GM12878 (cell line): ENCODE data around the gene HK1. TPM values are rescaled to one million over a fixed set of nuclear protein-coding genes. Genes with fewer than 3 reads are reported as not detected.

Experiments used
- ATF7 ChIP-seq: fragments of 450-650 bp; IDR thresholded peaks from 2 replicates; pipeline ENCODE4 v1.6.1; 2016; ENCODE audit warnings: low read depth, mild to moderate bottlenecking
- BMI1 ChIP-seq: fragments of 450-650 bp; IDR thresholded peaks from 2 replicates; pipeline ENCODE4 v1.6.1; 2016; ENCODE audit warnings: mild to moderate bottlenecking, moderate library complexity, borderline replicate concordance
- E4F1 ChIP-seq: fragments of 450-650 bp; IDR thresholded peaks from 2 replicates; pipeline ENCODE4 v1.6.1; 2018; ENCODE audit warnings: borderline replicate concordance, mild to moderate bottlenecking; ENCODE audit not compliant: partially characterized antibody
- HCFC1 ChIP-seq: fragments of 150-350 bp; IDR thresholded peaks from 2 replicates; pipeline ENCODE4 v1.6.1; 2014; ENCODE audit warnings: low read length
- MEF2B ChIP-seq: fragments of 450-650 bp; IDR thresholded peaks from 2 replicates; pipeline ENCODE4 v1.6.1; 2018; ENCODE audit warnings: mild to moderate bottlenecking, moderate library complexity; ENCODE audit not compliant: partially characterized antibody, poor library complexity, severe bottlenecking
- MXI1 ChIP-seq: fragments of 150-350 bp; IDR thresholded peaks from 2 replicates; pipeline ENCODE4 v1.6.1; 2011; ENCODE audit warnings: low read depth, mild to moderate bottlenecking, inconsistent platforms, low read length, improper control_type of control experiment
- PRDM15 ChIP-seq: fragments of 450-650 bp; formaldehyde crosslinking; IDR thresholded peaks from 2 replicates; pipeline ENCODE4 v1.4.0; 2020; ENCODE audit warnings: mild to moderate bottlenecking, moderate library complexity
- RAD21 ChIP-seq: IDR thresholded peaks from 2 replicates; pipeline ENCODE4 v1.6.1; 2011; ENCODE audit warnings: mild to moderate bottlenecking, low read depth, low read length, moderate library complexity; ENCODE audit not compliant: insufficient read depth
- SMAD1 ChIP-seq: fragments of 450-650 bp; IDR thresholded peaks from 2 replicates; pipeline ENCODE4 v1.6.1; 2018; ENCODE audit warnings: mild to moderate bottlenecking, low read depth; ENCODE audit not compliant: partially characterized antibody
- SMAD5 ChIP-seq: IDR thresholded peaks from 2 replicates; pipeline ENCODE4 v1.6.1; 2016; ENCODE audit warnings: antibody characterized with exemption, low read depth
- TCF3 ChIP-seq: IDR thresholded peaks from 2 replicates; pipeline ENCODE4 v1.6.1; 2012; ENCODE audit warnings: low read depth, mild to moderate bottlenecking, low read length, borderline replicate concordance; ENCODE audit not compliant: insufficient read depth
- ZNF687 ChIP-seq: fragments of 450-650 bp; IDR thresholded peaks from 2 replicates; pipeline ENCODE4 v1.6.1; 2017; ENCODE audit warnings: mild to moderate bottlenecking, moderate library complexity
- polyA plus RNA-seq, 11 experiments: library from polyadenylated mRNA; depleted of rRNA in 4 of 11; unstranded in 6 of 11; stranded (reverse) in 5 of 11; fragments of >200 nt; fragmentation: Nextera tagmentation in 4 of 11; fragmentation: Illumina TruSeq in 1 of 11; extraction: Ambion mirVana in 4 of 11; extraction: Trizol in 1 of 11; gene quantifications; 1 replicate in 1 of 11; 2 replicates in 10 of 11; pipeline versions ENCODE4 v1.2.1 to v1.2.3, GENCODE V29; 2011 to 2016; ENCODE audit warnings: inconsistent platforms in 2 of 11, missing spikeins in 2 of 11, low read depth in 1 of 11
- total RNA-seq, 4 experiments: library from RNA; depleted of rRNA in 3 of 4; stranded (reverse); fragments of >200 nt in 3 of 4; fragmentation: Illumina TruSeq in 1 of 4; extraction: Trizol in 1 of 4; gene quantifications; 2 replicates each; pipeline versions ENCODE4 v1.2.1 to v1.2.3, GENCODE V29; 2013 to 2021

HK1 gene
- total and polyA plus RNA-seq, 10 of the 15 experiments (the other 5 are each of a cell fraction or from before 2014, with no cell fraction given) = 3.4 to 77.3 (median 46.6) TPM

GRCh38 chr10:69237528-69238159 is 40.7 kb upstream of the HK1 start (continued):
- TF ChIP-seq BMI1 = no peak
- peak; percentile 88 for TF ChIP-seq ATF7
- no peak for TF ChIP-seq TCF3
- peak; percentile 87 for TF ChIP-seq MEF2B
- peak; percentile 26; the same call in 1 of the 2 replicates for TF ChIP-seq HCFC1
- no peak for TF ChIP-seq SMAD1
- TF ChIP-seq RAD21 = peak; percentile 94
- no peak for TF ChIP-seq PRDM15 (CRISPR knock-in tag)
- no peak for TF ChIP-seq SMAD5
- no peak for TF ChIP-seq E4F1
- TF ChIP-seq MXI1 = no peak
- no peak for TF ChIP-seq ZNF687
